HG03095 (cell line): Measurements from ENCODE around the gene GOLT1A.

Source experiments
- ATAC-seq: cut with Tn5 transposase; IDR thresholded peaks from one replicate; pipeline ENCODE4 v1.9.1; 2021; ENCODE audit warnings: moderate library complexity; ENCODE audit not compliant: unreplicated experiment

Gene GOLT1A

DNA sequence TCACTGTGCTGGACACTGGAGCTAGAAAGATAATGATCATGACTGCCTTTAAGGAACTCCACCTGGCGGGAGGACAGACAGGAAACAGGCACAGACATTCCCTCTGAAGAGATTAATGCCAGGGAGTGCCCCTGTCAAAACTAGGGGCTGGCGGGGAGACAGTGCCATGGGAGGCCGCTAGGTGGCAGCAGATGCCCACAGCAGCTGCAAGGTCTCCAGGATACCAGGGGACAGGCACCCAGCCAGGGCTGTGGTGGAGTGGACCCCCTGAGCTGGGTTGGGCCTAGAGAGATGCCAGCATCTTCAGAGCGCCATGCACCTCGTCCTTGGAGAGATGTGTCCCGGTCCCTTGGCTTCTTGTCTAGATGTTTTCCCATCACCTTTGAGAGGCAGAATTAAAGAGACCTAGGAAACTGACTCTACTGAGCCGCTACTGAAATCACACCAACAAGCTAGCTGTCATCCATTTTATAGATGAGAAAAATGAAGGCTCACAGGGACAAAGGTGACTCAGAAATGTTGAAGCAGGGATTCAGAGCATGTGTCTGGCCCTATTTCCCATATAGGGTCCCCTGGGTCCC is 51.2 kb downstream of the GOLT1A start:
- peak; percentile 68 for ATAC-seq

- no peak for ATAC-seq
Measured at GRCh38 chr1:204161609-204162493, 51.9 kb downstream of the GOLT1A start.

- no peak for ATAC-seq
Measured at GRCh38 chr1:204157962-204158361, 55.8 kb downstream of the GOLT1A start.

GRCh38 chr1:204155881-204156280 is 57.9 kb downstream of the GOLT1A start:
- no peak for ATAC-seq

DNA sequence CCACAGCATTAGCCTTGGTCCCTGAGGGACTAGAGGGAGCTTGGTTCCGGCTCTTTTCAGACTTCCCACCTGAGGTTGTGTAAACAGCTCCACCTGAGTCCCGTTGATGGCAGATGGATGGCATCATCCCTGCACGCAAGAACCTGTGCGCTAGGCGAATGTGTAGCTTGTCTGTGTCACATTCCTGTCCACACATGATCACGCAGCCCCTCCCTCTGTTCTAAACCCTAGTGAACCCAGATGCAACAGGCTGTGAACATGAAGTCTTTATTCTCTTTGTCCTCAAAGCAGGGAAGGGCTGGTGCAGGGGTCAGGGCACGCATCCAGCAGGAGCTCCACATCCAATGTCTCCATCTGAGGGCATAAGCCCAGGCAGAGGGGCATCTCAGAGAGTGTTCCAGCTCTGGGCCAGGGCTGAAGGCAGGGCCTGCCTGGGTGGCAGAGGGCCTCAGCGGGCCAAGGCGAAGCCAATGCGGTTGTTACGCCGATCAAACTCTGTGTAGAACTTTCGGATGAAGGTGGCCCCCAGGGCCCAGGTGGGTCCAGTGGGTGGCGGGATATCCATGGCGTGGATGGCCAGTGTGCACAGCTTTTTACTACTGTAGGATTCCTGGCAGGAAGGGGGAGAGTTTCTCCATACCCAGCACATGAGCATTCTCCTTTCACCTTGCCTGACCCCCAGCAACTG is 59.1 kb downstream of the GOLT1A start:
- no peak for ATAC-seq

GRCh38 chr1:204153667-204154066 is 60.1 kb downstream of the GOLT1A start:
- no peak for ATAC-seq

DNA sequence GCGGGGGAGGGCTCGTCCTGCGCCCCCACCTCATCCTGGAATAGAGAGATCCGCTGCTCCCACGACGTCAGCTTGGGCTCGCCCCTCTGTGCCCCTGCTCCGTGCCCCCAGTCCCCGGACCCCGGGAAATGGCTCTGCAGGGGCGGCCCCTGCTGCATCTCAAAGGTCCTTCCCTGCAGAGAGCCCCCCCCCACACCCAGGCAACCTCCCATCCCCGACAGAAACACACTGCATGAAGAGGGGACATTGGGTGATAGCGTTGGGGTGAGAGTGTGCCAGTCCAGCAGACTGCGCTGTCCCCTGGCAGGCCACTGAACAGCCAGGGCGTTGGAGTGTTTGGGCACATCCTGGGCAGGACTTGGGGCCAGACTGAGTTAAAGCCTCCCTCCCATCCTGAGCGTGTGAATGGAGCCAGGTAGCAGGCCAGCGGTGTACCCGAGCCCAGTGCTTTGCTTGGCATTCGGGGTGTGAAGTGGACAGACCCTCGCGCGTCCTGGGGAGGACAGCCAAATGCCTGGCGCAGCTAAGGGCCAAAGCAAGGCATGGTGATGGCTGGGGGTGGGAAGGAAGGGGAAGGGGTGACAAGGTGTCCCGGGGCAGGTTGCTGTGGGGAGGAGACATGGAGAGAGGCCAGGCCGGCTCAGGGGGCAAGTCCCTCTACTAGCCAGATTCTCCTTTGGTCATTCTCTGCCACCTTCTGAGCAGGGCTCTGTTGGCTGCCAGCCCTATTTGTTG is 61.3 kb downstream of the GOLT1A start:
- no peak for ATAC-seq

- no peak for ATAC-seq
Measured at GRCh38 chr1:204151552-204152309, 62.1 kb downstream of the GOLT1A start, which contains the start of gene ETNK2. ETNK2 (minus strand) TSS chr1:204152044; CDS start chr1:204151852, 192 bp downstream.

GRCh38 chr1:204150702-204151551 is 62.9 kb downstream of the GOLT1A start:
- ATAC-seq, result no peak

GRCh38 chr1:204149635-204150565 is 63.9 kb downstream of the GOLT1A start:
- ATAC-seq, result no peak

GRCh38 chr1:204149107-204149506 is 64.7 kb downstream of the GOLT1A start:
- ATAC-seq, result no peak
